Activated CD4-positive, alpha-beta T cell treated with anti-CD3 and anti-CD28 coated beads, Interleukin-2, amount 10 ng/mL, durations not matched to agents 24 days and 14 days (primary cell): ENCODE results near the gene CD164. TPM values are rescaled to one million over a fixed set of nuclear protein-coding genes. Genes with fewer than 3 reads are reported as not detected.
A peak's percentile ranks its signal among the peaks of the same experiment; 100 is the strongest.

Experiments
- DNase-seq: peaks from one replicate; pipeline ENCODE4 v3.0.0; 2022
- H3K27ac Mint-ChIP-seq: one replicate; pipeline ENCODE4 v1.8.0; 2022; ENCODE audit warnings: mild to moderate bottlenecking, mixed read lengths
- H3K27me3 Mint-ChIP-seq: one replicate; pipeline ENCODE4 v1.8.0; 2022; ENCODE audit warnings: mixed read lengths
- H3K36me3 Mint-ChIP-seq: one replicate; pipeline ENCODE4 v1.8.0; 2022; ENCODE audit warnings: low read depth, mild to moderate bottlenecking, mixed read lengths
- H3K4me1 Mint-ChIP-seq: one replicate; pipeline ENCODE4 v1.8.0; 2021; ENCODE audit warnings: mixed read lengths
- H3K4me3 Mint-ChIP-seq: one replicate; pipeline ENCODE4 v1.8.0; 2022; ENCODE audit warnings: mild to moderate bottlenecking, moderate library complexity, mixed read lengths
- H3K9me3 Mint-ChIP-seq: one replicate; pipeline ENCODE4 v1.8.0; 2021; ENCODE audit warnings: mixed read lengths
- intact Hi-C: fragments of 100-400 bp; cut with micrococcal nuclease; formaldehyde crosslinking; loops from one replicate; pipeline ENCODE4 v1.15.1; 2023
- total RNA-seq: library from RNA; stranded (reverse); gene quantifications from 2 replicates; pipeline ENCODE4 v1.2.3, GENCODE V29; 2022

Gene CD164
- total RNA-seq, 1 donor from 2014 or later: 264 TPM

- peaks cover 1% of the 10 kb centered on the region for H3K36me3 Mint-ChIP-seq
- intact Hi-C loops: no loop called here
- peaks cover 6% of the 10 kb centered on the region for H3K9me3 Mint-ChIP-seq
- peaks cover 7% of the 10 kb centered on the region for H3K4me1 Mint-ChIP-seq
- H3K27me3 Mint-ChIP-seq: no peaks in the 10 kb centered on the region
- no peak overlapping the region for H3K27ac Mint-ChIP-seq
- H3K4me3 Mint-ChIP-seq: no peak overlapping the region
- no peak for DNase-seq
These were observed 54.8 kb downstream of the CD164 start for GRCh38 chr6:109327491-109327890.

- Mint-ChIP-seq H3K4me1 (peaks cover 7% of the 10 kb centered on the region), H3K4me3 (no peak overlapping the region), H3K27ac (no peak overlapping the region), H3K36me3 (no peaks in the 10 kb centered on the region), H3K9me3 (peaks cover 6% of the 10 kb centered on the region), H3K27me3 (no peaks in the 10 kb centered on the region)
- intact Hi-C loops: no loop called here
- DNase-seq: no peak
These were observed 55.9 kb downstream of the CD164 start for GRCh38 chr6:109326351-109326750.

GRCh38 chr6:109325400-109325801, 56.9 kb downstream of the CD164 start:
- no peak overlapping the region for H3K27ac Mint-ChIP-seq
- peaks cover 7% of the 10 kb centered on the region for H3K4me1 Mint-ChIP-seq
- DNase-seq: no peak
- no peak overlapping the region for H3K4me3 Mint-ChIP-seq
- H3K27me3 Mint-ChIP-seq: no peaks in the 10 kb centered on the region
- H3K36me3 Mint-ChIP-seq: no peaks in the 10 kb centered on the region
- intact Hi-C loops: no loop called here
- H3K9me3 Mint-ChIP-seq: peaks cover 6% of the 10 kb centered on the region

GRCh38 chr6:109323241-109323640, 59.0 kb downstream of the CD164 start:
- Mint-ChIP-seq H3K27ac (no peak overlapping the region), H3K4me3 (no peak overlapping the region), H3K4me1 (peaks cover 7% of the 10 kb centered on the region), H3K9me3 (peaks cover 6% of the 10 kb centered on the region), H3K36me3 (no peaks in the 10 kb centered on the region), H3K27me3 (no peaks in the 10 kb centered on the region)
- intact Hi-C loops: no loop called here
- DNase-seq: no peak

GRCh38 chr6:109322825-109323224, 59.4 kb downstream of the CD164 start:
- Mint-ChIP-seq H3K27ac (peak overlapping the region; percentile 35), H3K9me3 (peaks cover 6% of the 10 kb centered on the region), H3K4me3 (no peak overlapping the region), H3K36me3 (no peaks in the 10 kb centered on the region), H3K4me1 (peaks cover 7% of the 10 kb centered on the region), H3K27me3 (no peaks in the 10 kb centered on the region)
- intact Hi-C loops: no loop called here
- no peak for DNase-seq

GRCh38 chr6:109321752-109322151, 60.5 kb downstream of the CD164 start:
- no peak overlapping the region for H3K4me3 Mint-ChIP-seq
- intact Hi-C loops: no loop called here
- no peaks in the 10 kb centered on the region for H3K36me3 Mint-ChIP-seq
- H3K4me1 Mint-ChIP-seq: peaks cover 7% of the 10 kb centered on the region
- H3K9me3 Mint-ChIP-seq: peaks cover 6% of the 10 kb centered on the region
- no peaks in the 10 kb centered on the region for H3K27me3 Mint-ChIP-seq
- DNase-seq: no peak
- no peak overlapping the region for H3K27ac Mint-ChIP-seq

GRCh38 chr6:109320072-109320471, 62.2 kb downstream of the CD164 start:
- Mint-ChIP-seq H3K36me3 (no peaks in the 10 kb centered on the region), H3K27me3 (peaks cover 2% of the 10 kb centered on the region), H3K9me3 (peaks cover 6% of the 10 kb centered on the region), H3K4me3 (no peak overlapping the region), H3K4me1 (peaks cover 7% of the 10 kb centered on the region), H3K27ac (no peak overlapping the region)
- intact Hi-C loops: no loop called here
- no peak for DNase-seq

- no peak for DNase-seq
- H3K27ac Mint-ChIP-seq: no peak overlapping the region
- H3K4me1 Mint-ChIP-seq: peaks cover 7% of the 10 kb centered on the region
- peaks cover 2% of the 10 kb centered on the region for H3K27me3 Mint-ChIP-seq
- intact Hi-C loops: no loop called here
- no peak overlapping the region for H3K4me3 Mint-ChIP-seq
- peaks cover 6% of the 10 kb centered on the region for H3K9me3 Mint-ChIP-seq
- no peaks in the 10 kb centered on the region for H3K36me3 Mint-ChIP-seq
These were observed 63.9 kb downstream of the CD164 start for GRCh38 chr6:109318328-109318876.

- H3K27ac Mint-ChIP-seq: no peak overlapping the region
- intact Hi-C loops: no loop called here
- no peaks in the 10 kb centered on the region for H3K4me1 Mint-ChIP-seq
- H3K36me3 Mint-ChIP-seq: no peaks in the 10 kb centered on the region
- no peak for DNase-seq
- peaks cover 2% of the 10 kb centered on the region for H3K27me3 Mint-ChIP-seq
- H3K4me3 Mint-ChIP-seq: no peak overlapping the region
- H3K9me3 Mint-ChIP-seq: no peaks in the 10 kb centered on the region
These were observed 65.4 kb downstream of the CD164 start for GRCh38 chr6:109316909-109317308.

Other genes with a start within 250 kb of the CD164 start
- gene PPIL6, start 58.2 kb upstream of the CD164 start, total RNA-seq: not detected in 2 replicates
- 18.2 and 20.5 TPM in 2 replicates for gene SMPD2, start 58.3 kb upstream of the CD164 start, total RNA-seq
- gene MICAL1, start 73.3 kb upstream of the CD164 start, total RNA-seq: 41.4 and 42.5 TPM in 2 replicates
- 18.9 and 19.6 TPM in 2 replicates for gene ZBTB24, start 100.8 kb upstream of the CD164 start, total RNA-seq